A673 (cell line): Measurements from ENCODE around the gene MYO1E. TPM values are rescaled to one million over a fixed set of nuclear protein-coding genes. Genes with fewer than 3 reads are reported as not detected.

Experiments used
- BruUV-seq: library from RNA; stranded (reverse); fragments of 400-500 nt; replicated peaks from 2 replicates; lab custom pipeline; 2021; lab: Mats Ljungman, UMichigan
- CTCF ChIA-PET: fragments of 300-600 bp; sonication (Branson Sonifier 250); formaldehyde crosslinking; loops from one replicate; lab custom pipeline; 2022; ENCODE audit warnings: antibody characterized with exemption; lab: Charles Lee
- POLR2A ChIA-PET: fragments of 300-600 bp; sonication (Branson Sonifier 250); formaldehyde crosslinking; loops from one replicate; lab custom pipeline; 2022; ENCODE audit warnings: antibody characterized with exemption; ENCODE audit not compliant: low non-redundant PET; lab: Charles Lee
- DNase-seq: peaks from one replicate; pipeline ENCODE4 v3.0.0-alpha.2; 2015; ENCODE audit warnings: low spot score
- H3K27ac ChIP-seq: fragments of 200-600 bp; sonication (generic); 2 replicates; pipeline ENCODE4 v1.5.1; 2016; ENCODE audit warnings: mixed run types, low read depth, mild to moderate bottlenecking, mixed read lengths, antibody characterized with exemption, low read length; ENCODE audit not compliant: poor library complexity, severe bottlenecking
- H3K27me3 ChIP-seq: fragments of 200-600 bp; sonication (generic); replicated peaks from 2 replicates; pipeline ENCODE4 v1.6.1; 2017; ENCODE audit warnings: mixed run types, low read depth, mild to moderate bottlenecking, mixed read lengths, antibody characterized with exemption, low read length; ENCODE audit not compliant: insufficient read depth, poor library complexity
- H3K36me3 ChIP-seq: fragments of 200-600 bp; sonication (generic); 2 replicates; pipeline ENCODE4 v1.6.1; 2016; ENCODE audit warnings: mixed run types, mild to moderate bottlenecking, mixed read lengths, antibody characterized with exemption, low read length; ENCODE audit not compliant: insufficient read depth, poor library complexity, severe bottlenecking
- H3K4me1 ChIP-seq: fragments of 200-600 bp; sonication (generic); 2 replicates; pipeline ENCODE4 v1.6.1; 2017; ENCODE audit warnings: mixed run types, mild to moderate bottlenecking, mixed read lengths, antibody characterized with exemption, low read length; ENCODE audit not compliant: insufficient read depth, poor library complexity, severe bottlenecking
- H3K4me3 ChIP-seq: fragments of 200-600 bp; sonication (generic); 2 replicates; pipeline ENCODE4 v1.5.1; 2016; ENCODE audit warnings: low read depth, mixed run types, mild to moderate bottlenecking, mixed read lengths, low read length; ENCODE audit not compliant: poor library complexity, severe bottlenecking
- H3K9me3 ChIP-seq: fragments of 200-600 bp; sonication (generic); 2 replicates; pipeline ENCODE4 v1.6.1; 2016; ENCODE audit warnings: mixed run types, low read depth, mild to moderate bottlenecking, mixed read lengths, antibody characterized with exemption, low read length; ENCODE audit not compliant: poor library complexity, severe bottlenecking
- EZH2 ChIP-seq: fragments of 200-600 bp; sonication (generic); IDR thresholded peaks from 2 replicates; pipeline ENCODE4 v1.6.1; 2017; ENCODE audit warnings: borderline replicate concordance, low read depth, mild to moderate bottlenecking, mixed read lengths, antibody characterized with exemption, low read length; ENCODE audit not compliant: poor library complexity, severe bottlenecking
- intact Hi-C: fragments of 100-400 bp; cut with micrococcal nuclease; formaldehyde crosslinking; loops from one replicate; pipeline ENCODE4 v1.10.0; 2022; ENCODE audit not compliant: unreplicated experiment
- total RNA-seq: library from RNA; stranded (reverse); gene quantifications from 2 replicates; pipeline ENCODE4 v1.2.3, GENCODE V29; 2021
- TF ChIP-seq, protein P1 (sequence below): fragments of 300-800, 200-600 bp; sonication (generic); conservative IDR thresholded peaks from 2 replicates; pipeline ENCODE4 v1.5.1; 2017; ENCODE audit warnings: low read depth, mild to moderate bottlenecking, antibody characterized with exemption, low read length, moderate library complexity, mixed read lengths

MYO1E gene
- total RNA-seq, 1 experiment from 2014 or later: 7.9 TPM

DNA sequence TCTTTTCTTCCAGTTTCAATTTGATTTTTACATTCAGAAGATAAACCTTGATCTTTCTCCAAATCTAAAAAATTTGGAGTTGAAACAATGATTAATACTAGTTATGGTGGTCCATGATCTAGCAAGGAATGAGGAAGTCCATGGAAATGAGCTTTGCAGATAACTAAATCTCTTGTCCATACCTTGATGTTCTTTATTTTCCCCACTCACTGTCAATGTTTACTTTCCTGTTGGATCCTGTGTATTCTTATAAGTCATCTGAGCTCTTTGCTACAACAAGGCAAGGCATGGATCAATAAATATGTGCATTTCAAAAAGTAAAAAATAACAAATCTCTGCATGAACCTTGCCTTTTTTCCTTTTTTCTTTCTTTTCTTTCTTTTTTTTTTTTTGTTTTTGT lies 6.2 kb upstream of the MYO1E start:
- Histone ChIP-seq H3K4me1 (no peaks in the 10 kb centered on the region), H3K36me3 (no peaks in the 10 kb centered on the region), H3K27ac (no peak overlapping the region), H3K9me3 (no peaks in the 10 kb centered on the region), H3K27me3 (peaks cover 8% of the 10 kb centered on the region), H3K4me3 (no peak overlapping the region)
- intact Hi-C loops: no loop called here
- CTCF ChIA-PET: no interaction called here
- DNase-seq: no peak
- TF ChIP-seq EZH2: no peak
- TF ChIP-seq, protein P1, sequence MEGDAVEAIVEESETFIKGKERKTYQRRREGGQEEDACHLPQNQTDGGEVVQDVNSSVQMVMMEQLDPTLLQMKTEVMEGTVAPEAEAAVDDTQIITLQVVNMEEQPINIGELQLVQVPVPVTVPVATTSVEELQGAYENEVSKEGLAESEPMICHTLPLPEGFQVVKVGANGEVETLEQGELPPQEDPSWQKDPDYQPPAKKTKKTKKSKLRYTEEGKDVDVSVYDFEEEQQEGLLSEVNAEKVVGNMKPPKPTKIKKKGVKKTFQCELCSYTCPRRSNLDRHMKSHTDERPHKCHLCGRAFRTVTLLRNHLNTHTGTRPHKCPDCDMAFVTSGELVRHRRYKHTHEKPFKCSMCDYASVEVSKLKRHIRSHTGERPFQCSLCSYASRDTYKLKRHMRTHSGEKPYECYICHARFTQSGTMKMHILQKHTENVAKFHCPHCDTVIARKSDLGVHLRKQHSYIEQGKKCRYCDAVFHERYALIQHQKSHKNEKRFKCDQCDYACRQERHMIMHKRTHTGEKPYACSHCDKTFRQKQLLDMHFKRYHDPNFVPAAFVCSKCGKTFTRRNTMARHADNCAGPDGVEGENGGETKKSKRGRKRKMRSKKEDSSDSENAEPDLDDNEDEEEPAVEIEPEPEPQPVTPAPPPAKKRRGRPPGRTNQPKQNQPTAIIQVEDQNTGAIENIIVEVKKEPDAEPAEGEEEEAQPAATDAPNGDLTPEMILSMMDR: no peak
- BruUV-seq: no TSS peak
- POLR2A ChIA-PET: interaction anchor here (0.5 kb wide), 1 partner anchor 1013 kb away, joined by 9 read pairs; no protein-coding TSS in a partner anchor

DNA sequence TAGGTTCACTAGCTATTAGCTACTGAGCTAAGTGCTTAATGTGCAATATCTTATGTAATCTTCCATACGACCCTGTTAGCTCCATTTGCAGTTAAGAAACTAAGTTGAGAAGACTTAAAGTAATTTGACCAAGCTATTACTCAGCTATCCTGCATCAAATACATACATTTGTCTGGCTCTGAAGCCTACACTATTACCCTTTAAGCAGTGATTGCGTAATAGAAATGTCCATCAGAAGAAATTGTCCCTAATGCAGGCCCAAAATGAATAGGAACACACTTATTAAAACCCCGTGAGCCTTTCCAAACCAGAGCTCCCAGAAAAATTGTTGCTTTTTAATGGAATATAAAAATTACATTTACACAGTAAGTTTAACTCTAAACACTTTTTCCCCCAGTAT lies 5.3 kb upstream of the MYO1E start:
- CTCF ChIA-PET: no interaction called here
- no peaks in the 10 kb centered on the region for H3K4me1 ChIP-seq
- H3K9me3 ChIP-seq: no peaks in the 10 kb centered on the region
- no peak for DNase-seq
- H3K4me3 ChIP-seq: no peak overlapping the region
- POLR2A ChIA-PET: no interaction called here
- intact Hi-C loops: no loop called here
- no peak overlapping the region for H3K27ac ChIP-seq
- TF ChIP-seq, protein P1: no peak
- TF ChIP-seq EZH2: no peak
- H3K36me3 ChIP-seq: no peaks in the 10 kb centered on the region
- peaks cover 8% of the 10 kb centered on the region for H3K27me3 ChIP-seq
- no TSS peak for BruUV-seq

DNA sequence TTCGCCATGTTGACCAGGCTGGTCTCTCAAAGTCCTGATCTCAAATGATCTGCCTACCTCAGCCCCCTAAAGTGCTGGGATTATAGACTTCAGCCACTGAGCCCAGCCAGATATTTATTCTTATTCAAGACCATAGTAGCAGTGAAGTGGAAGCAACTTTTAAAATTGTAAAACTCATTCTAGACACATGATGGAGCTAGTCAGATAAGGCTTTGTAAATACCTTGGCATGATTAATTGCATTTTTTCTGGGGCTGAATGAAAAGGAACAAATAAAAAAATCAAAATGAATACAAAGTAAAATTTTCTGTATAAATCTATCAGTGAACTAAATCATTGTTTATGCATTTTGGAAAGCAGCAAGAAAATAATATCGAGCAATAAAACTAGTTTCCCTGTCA lies 4.1 kb upstream of the MYO1E start:
- intact Hi-C loops: no loop called here
- Histone ChIP-seq H3K4me3 (no peak overlapping the region), H3K9me3 (no peaks in the 10 kb centered on the region), H3K27me3 (peaks cover 8% of the 10 kb centered on the region), H3K36me3 (no peaks in the 10 kb centered on the region), H3K4me1 (no peaks in the 10 kb centered on the region), H3K27ac (no peak overlapping the region)
- DNase-seq: no peak
- TF ChIP-seq, protein P1: 0 out of 2 replicates have a peak, but pooled peaks have one; percentile 33
- no peak for TF ChIP-seq EZH2
- POLR2A ChIA-PET: no interaction called here
- BruUV-seq: no TSS peak
- CTCF ChIA-PET: no interaction called here
